Left lung (tissue), 10 donors: ENCODE results near the gene VN1R2. TPM values are rescaled to one million over a fixed set of nuclear protein-coding genes. Genes with fewer than 3 reads are reported as not detected.
A peak's percentile ranks its signal among the peaks of the same experiment; 100 is the strongest.
"Not testable (repeated sequence)": the region's sequence is repeated elsewhere in the genome, so short reads cannot be mapped to it uniquely, and the experiment has no call there.

Experiments
- ATAC-seq: fragments of 200-7000 bp; cut with Tn5 transposase; one replicate; pipeline ENCODE4 v1.9.1; 2020; ENCODE audit warnings: moderate library complexity
- DNase-seq, 4 donors: peaks; one replicate each; pipeline ENCODE4 v3.0.0-alpha.2; 2013 to 2020
- H3K27ac ChIP-seq, 2 donors: fragments of 200-600 bp; sonication (generic) in 1 of 2; one replicate each; pipeline versions ENCODE4 v1.5.0 to v1.8.0; 2020 to 2021
- H3K27me3 ChIP-seq, 2 donors: fragments of 200-600 bp; sonication (generic) in 1 of 2; one replicate each; pipeline versions ENCODE4 v1.5.0 to v1.8.0; 2020 to 2021
- H3K36me3 ChIP-seq, 2 donors: fragments of 200-600 bp; sonication (generic) in 1 of 2; one replicate each; pipeline versions ENCODE4 v1.5.0 to v1.8.0; 2020 to 2021
- H3K4me1 ChIP-seq, 2 donors: fragments of 200-600 bp; one replicate each; pipeline ENCODE4 v1.8.0; 2021
- H3K4me3 ChIP-seq, 2 donors: fragments of 200-600 bp; sonication (generic) in 1 of 2; one replicate each; pipeline versions ENCODE4 v1.5.0 to v1.8.0; 2020 to 2021; ENCODE audit warnings: mild to moderate bottlenecking in 1 of 2
- H3K9me3 ChIP-seq, 2 donors: fragments of 200-600 bp; sonication (generic) in 1 of 2; one replicate each; pipeline versions ENCODE4 v1.5.0 to v1.8.0; 2020 to 2021
- CTCF ChIP-seq, 2 donors: fragments of 200-600 bp; sonication (generic) in 1 of 2; IDR thresholded peaks; one replicate each; pipeline versions ENCODE4 v1.5.0 to v1.8.0; 2021; ENCODE audit warnings: antibody characterized with exemption in 2 of 2
- intact Hi-C, 2 donors: fragments of 100-400 bp; cut with DNase I; formaldehyde crosslinking; loops; one replicate each; pipeline versions ENCODE4 v1.11.2 to v1.14.2; 2022
- polyA plus RNA-seq, 6 donors: library from polyadenylated mRNA; unstranded; fragments of 120-200 nt; gene quantifications; one replicate each; pipeline ENCODE4 v1.2.1, GENCODE V29; 2013; ENCODE audit not compliant: insufficient read length in 6 of 6
- total RNA-seq, 2 donors: library from RNA; stranded (reverse); fragmentation: NEBNext Ultra II Directional; extraction: Animal tissue kit (Norgen Biotek cat#: 25700); gene quantifications; one replicate each; pipeline ENCODE4 v1.2.1, GENCODE V29; 2021
- donor health status: DM: no; HTN: yes; CAD: no.
- donor health status: DM: no; HTN: no; CAD: no.

VN1R2 gene
- total and polyA plus RNA-seq, 8 donors: not detected

- Histone ChIP-seq H3K27me3 (no peaks in the 10 kb centered on the region), H3K4me3 (no peak overlapping the region), H3K9me3 (peaks cover 10 to 99% of the 10 kb centered on the region in 2 donors), H3K4me1 (no peaks in the 10 kb centered on the region), H3K27ac (no peak overlapping the region), H3K36me3 (peaks cover 0 to 85% of the 10 kb centered on the region in 2 donors)
- intact Hi-C loops: no loop called here
- ATAC-seq (no peak), DNase-seq (no peak)
- TF ChIP-seq CTCF (IDR thresholded peaks at IDR 0.05): no peak
Measured at GRCh38 chr19:53246498-53246897, 11.6 kb upstream of the VN1R2 start.

GRCh38 chr19:53254411-53255341, 3.4 kb upstream of the VN1R2 start, which contains the start of gene ZNF677:
ZNF677 (minus strand) TSS chr19:53254873; CDS start chr19:53251550, 3,323 bp downstream.
- intact Hi-C loops: no loop called here
- peak within 1 kb of the TSS; percentile 54 to 61 for H3K4me3 ChIP-seq
- no peak for TF ChIP-seq CTCF (IDR thresholded peaks at IDR 0.05)
- peaks cover 0 to 30% of the 10 kb centered on the region in 2 donors for H3K36me3 ChIP-seq
- peak within 1 kb of the TSS; percentile 54 to 76 for H3K27ac ChIP-seq
- H3K27me3 ChIP-seq: no peaks in the 10 kb centered on the region
- ATAC-seq (peak; percentile 100), DNase-seq (peak; percentile 72 to 95 (median 90))
- H3K9me3 ChIP-seq: peaks cover 0 to 79% of the 10 kb centered on the region in 2 donors
- peaks cover 0 to 9% of the 10 kb centered on the region in 2 donors for H3K4me1 ChIP-seq

GRCh38 chr19:53267623-53268022, 9.5 kb downstream of the VN1R2 start, which contains the start of gene VN1R4:
VN1R4 (minus strand) TSS chr19:53267723; CDS start chr19:53267665, 58 bp downstream.
- H3K9me3 ChIP-seq: peaks cover 0 to 28% of the 10 kb centered on the region in 2 donors
- DNase-seq, H3K27me3 ChIP-seq, H3K36me3 ChIP-seq, H3K27ac ChIP-seq, intact Hi-C loops, ATAC-seq, H3K4me1 ChIP-seq, H3K4me3 ChIP-seq: not testable (repeated sequence)

- DNase-seq, intact Hi-C loops, ATAC-seq, H3K4me3 ChIP-seq, H3K36me3 ChIP-seq, H3K4me1 ChIP-seq, H3K27ac ChIP-seq, H3K27me3 ChIP-seq: not testable (repeated sequence)
- peaks cover 0 to 32% of the 10 kb centered on the region in 2 donors for H3K9me3 ChIP-seq
Measured at GRCh38 chr19:53269861-53270260, 11.8 kb downstream of the VN1R2 start.

GRCh38 chr19:53272044-53272443, 14.0 kb downstream of the VN1R2 start:
- intact Hi-C loops: no loop called here
- H3K27me3 ChIP-seq: no peaks in the 10 kb centered on the region
- ATAC-seq: no peak

More at GRCh38 chr19:53272044-53272443, 14.0 kb downstream of the VN1R2 start:
- no peak for DNase-seq
- no peak overlapping the region for H3K4me3 ChIP-seq
- H3K36me3 ChIP-seq: no peaks in the 10 kb centered on the region
- H3K27ac ChIP-seq: no peak overlapping the region
- no peaks in the 10 kb centered on the region for H3K4me1 ChIP-seq
- H3K9me3 ChIP-seq: peaks cover 0 to 25% of the 10 kb centered on the region in 2 donors
- no peak for TF ChIP-seq CTCF (IDR thresholded peaks at IDR 0.05)
